Sigmoid colon (tissue), 3 donors: ENCODE measurements around the gene DNAH6.

Source experiments
- POLR2A ChIP-seq, 2 donors: fragments of 450-650 bp; IDR thresholded peaks; one replicate each; pipeline ENCODE4 v1.6.1; 2016; ENCODE audit warnings: antibody characterized with exemption in 2 of 2, mild to moderate bottlenecking in 2 of 2, moderate library complexity in 2 of 2
- TF ChIP-seq, protein P1 (sequence below), 4 experiments: fragments of 450-650 bp in 3 of 4; fragments of 200-600 bp in 1 of 4; IDR thresholded peaks; one replicate each; pipeline ENCODE4 v1.5.1; 2016 to 2019; ENCODE audit warnings: antibody characterized with exemption in 4 of 4, mild to moderate bottlenecking in 3 of 4, moderate library complexity in 2 of 4

GRCh38 chr2:84731185-84731584 is 214.9 kb downstream of the DNAH6 start:
- TF ChIP-seq POLR2A (IDR thresholded peaks at IDR 0.05): no peak
- TF ChIP-seq, protein P1, sequence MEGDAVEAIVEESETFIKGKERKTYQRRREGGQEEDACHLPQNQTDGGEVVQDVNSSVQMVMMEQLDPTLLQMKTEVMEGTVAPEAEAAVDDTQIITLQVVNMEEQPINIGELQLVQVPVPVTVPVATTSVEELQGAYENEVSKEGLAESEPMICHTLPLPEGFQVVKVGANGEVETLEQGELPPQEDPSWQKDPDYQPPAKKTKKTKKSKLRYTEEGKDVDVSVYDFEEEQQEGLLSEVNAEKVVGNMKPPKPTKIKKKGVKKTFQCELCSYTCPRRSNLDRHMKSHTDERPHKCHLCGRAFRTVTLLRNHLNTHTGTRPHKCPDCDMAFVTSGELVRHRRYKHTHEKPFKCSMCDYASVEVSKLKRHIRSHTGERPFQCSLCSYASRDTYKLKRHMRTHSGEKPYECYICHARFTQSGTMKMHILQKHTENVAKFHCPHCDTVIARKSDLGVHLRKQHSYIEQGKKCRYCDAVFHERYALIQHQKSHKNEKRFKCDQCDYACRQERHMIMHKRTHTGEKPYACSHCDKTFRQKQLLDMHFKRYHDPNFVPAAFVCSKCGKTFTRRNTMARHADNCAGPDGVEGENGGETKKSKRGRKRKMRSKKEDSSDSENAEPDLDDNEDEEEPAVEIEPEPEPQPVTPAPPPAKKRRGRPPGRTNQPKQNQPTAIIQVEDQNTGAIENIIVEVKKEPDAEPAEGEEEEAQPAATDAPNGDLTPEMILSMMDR (IDR thresholded peaks at IDR 0.05): no peak
